Measurements from ENCODE around the gene DQX1. TPM values are rescaled to one million over a fixed set of nuclear protein-coding genes. Genes with fewer than 3 reads are reported as not detected.

DQX1 gene
- total and polyA plus RNA-seq, 9 of the 15 experiments (the other 6 are each of a cell fraction or from before 2014, with no cell fraction given): 0.04 to 0.38 (median 0.18) TPM; not detected in 1

- TF ChIP-seq ZBTB33 (CRISPR knock-in tag; IDR thresholded peaks at IDR 0.05): no peak
- TF ChIP-seq SETDB1 (IDR thresholded peaks at IDR 0.05; ENCODE audit: low read length): no peak
- TF ChIP-seq PRMT5 (CRISPR knock-in tag; IDR thresholded peaks at IDR 0.05): no peak
- TF ChIP-seq TRIM28 (IDR thresholded peaks at IDR 0.05): no peak
- no peak for TF ChIP-seq BACH1 (tag; IDR thresholded peaks at IDR 0.05)
- TF ChIP-seq NFIC (IDR thresholded peaks at IDR 0.05): peak; percentile 38; the same call in 1 of the 2 replicates
- TF ChIP-seq, protein P1, sequence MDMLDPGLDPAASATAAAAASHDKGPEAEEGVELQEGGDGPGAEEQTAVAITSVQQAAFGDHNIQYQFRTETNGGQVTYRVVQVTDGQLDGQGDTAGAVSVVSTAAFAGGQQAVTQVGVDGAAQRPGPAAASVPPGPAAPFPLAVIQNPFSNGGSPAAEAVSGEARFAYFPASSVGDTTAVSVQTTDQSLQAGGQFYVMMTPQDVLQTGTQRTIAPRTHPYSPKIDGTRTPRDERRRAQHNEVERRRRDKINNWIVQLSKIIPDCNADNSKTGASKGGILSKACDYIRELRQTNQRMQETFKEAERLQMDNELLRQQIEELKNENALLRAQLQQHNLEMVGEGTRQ (CRISPR knock-in tag; IDR thresholded peaks at IDR 0.05): peak; percentile 84
- no peak for TF ChIP-seq ZNF785 (CRISPR knock-in tag; IDR thresholded peaks at IDR 0.05)
- no peak for TF ChIP-seq SLC30A9 (CRISPR knock-in tag; IDR thresholded peaks at IDR 0.05)
- no peak for TF ChIP-seq KLF13 (tag; IDR thresholded peaks at IDR 0.05; ENCODE audit: borderline replicate concordance, low read depth)
- TF ChIP-seq XRCC3 (IDR thresholded peaks at IDR 0.05): no peak
- peak; percentile 54; the same call in 1 of the 2 replicates for TF ChIP-seq SIN3B (IDR thresholded peaks at IDR 0.05; ENCODE audit: low read depth)
- TF ChIP-seq TEAD2 (tag; IDR thresholded peaks at IDR 0.05): no peak
- TF ChIP-seq, protein P2, sequence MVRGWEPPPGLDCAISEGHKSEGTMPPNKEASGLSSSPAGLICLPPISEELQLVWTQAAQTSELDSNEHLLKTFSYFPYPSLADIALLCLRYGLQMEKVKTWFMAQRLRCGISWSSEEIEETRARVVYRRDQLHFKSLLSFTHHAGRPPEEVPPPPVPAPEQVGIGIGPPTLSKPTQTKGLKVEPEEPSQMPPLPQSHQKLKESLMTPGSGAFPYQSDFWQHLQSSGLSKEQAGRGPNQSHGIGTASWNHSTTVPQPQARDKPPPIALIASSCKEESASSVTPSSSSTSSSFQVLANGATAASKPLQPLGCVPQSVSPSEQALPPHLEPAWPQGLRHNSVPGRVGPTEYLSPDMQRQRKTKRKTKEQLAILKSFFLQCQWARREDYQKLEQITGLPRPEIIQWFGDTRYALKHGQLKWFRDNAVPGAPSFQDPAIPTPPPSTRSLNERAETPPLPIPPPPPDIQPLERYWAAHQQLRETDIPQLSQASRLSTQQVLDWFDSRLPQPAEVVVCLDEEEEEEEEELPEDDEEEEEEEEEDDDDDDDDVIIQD (CRISPR knock-in tag; IDR thresholded peaks at IDR 0.05): no peak
- TF ChIP-seq RFX7 (CRISPR knock-in tag; IDR thresholded peaks at IDR 0.05): no peak
- TF ChIP-seq, protein P3, sequence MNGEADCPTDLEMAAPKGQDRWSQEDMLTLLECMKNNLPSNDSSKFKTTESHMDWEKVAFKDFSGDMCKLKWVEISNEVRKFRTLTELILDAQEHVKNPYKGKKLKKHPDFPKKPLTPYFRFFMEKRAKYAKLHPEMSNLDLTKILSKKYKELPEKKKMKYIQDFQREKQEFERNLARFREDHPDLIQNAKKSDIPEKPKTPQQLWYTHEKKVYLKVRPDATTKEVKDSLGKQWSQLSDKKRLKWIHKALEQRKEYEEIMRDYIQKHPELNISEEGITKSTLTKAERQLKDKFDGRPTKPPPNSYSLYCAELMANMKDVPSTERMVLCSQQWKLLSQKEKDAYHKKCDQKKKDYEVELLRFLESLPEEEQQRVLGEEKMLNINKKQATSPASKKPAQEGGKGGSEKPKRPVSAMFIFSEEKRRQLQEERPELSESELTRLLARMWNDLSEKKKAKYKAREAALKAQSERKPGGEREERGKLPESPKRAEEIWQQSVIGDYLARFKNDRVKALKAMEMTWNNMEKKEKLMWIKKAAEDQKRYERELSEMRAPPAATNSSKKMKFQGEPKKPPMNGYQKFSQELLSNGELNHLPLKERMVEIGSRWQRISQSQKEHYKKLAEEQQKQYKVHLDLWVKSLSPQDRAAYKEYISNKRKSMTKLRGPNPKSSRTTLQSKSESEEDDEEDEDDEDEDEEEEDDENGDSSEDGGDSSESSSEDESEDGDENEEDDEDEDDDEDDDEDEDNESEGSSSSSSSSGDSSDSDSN (IDR thresholded peaks at IDR 0.05; ENCODE audit: borderline replicate concordance in 1 of 2, low read depth in 2 of 2, low read length in 2 of 2): 0 out of 4 replicates have a peak, but pooled peaks of 1 of the 2 experiments have one; percentile 2
- TF ChIP-seq ZKSCAN1 (IDR thresholded peaks at IDR 0.05; ENCODE audit: low read depth, low read length): 0 out of 2 replicates have a peak, but pooled peaks have one; percentile 49
Measured at GRCh38 chr2:74507145-74507925, 18.7 kb downstream of the DQX1 start, which contains the start of gene PCGF1 (continued).

Measured in K562 (cell line).